ENCODE measurements around the gene RNF225.
A peak's percentile ranks its signal among the peaks of the same experiment; 100 is the strongest.

RNF225 gene

GRCh38 chr19:58366585-58367430, 28.6 kb upstream of the RNF225 start:
- H3K9me3 ChIP-seq (ENCODE audit: low read length), result no peaks in the 10 kb centered on the region
- H3K4me3 ChIP-seq (ENCODE audit: low read depth, low read length, poor library complexity, severe bottlenecking), result no peak overlapping the region
- H3K27me3 ChIP-seq (ENCODE audit: insufficient read depth, low read length), result no peaks in the 10 kb centered on the region
- H3K79me2 ChIP-seq (ENCODE audit: insufficient read depth, low read length), result no peaks in the 10 kb centered on the region
- peaks cover 6% of the 10 kb centered on the region for H3K4me1 ChIP-seq (ENCODE audit: insufficient read depth, low read length, severe bottlenecking)
- no peaks in the 10 kb centered on the region for H3K9me2 ChIP-seq (ENCODE audit: low read depth, low read length)
- H4K20me1 ChIP-seq (ENCODE audit: insufficient read depth, low read length), result no peaks in the 10 kb centered on the region
- no peak overlapping the region for H3K9ac ChIP-seq (ENCODE audit: low read length)
- TF ChIP-seq CTCF (IDR thresholded peaks at IDR 0.05; ENCODE audit: low read length) (peak; percentile 19; the same call in 1 of the 2 replicates), EZH2 (IDR thresholded peaks at IDR 0.05; ENCODE audit: borderline replicate concordance, low read length) (no peak)
- H3K27ac ChIP-seq (ENCODE audit: low read depth, low read length, poor library complexity, severe bottlenecking), result no peak overlapping the region
- no peak overlapping the region for H3K4me2 ChIP-seq (ENCODE audit: low read length)
- no peaks in the 10 kb centered on the region for H3K36me3 ChIP-seq (ENCODE audit: insufficient read depth, low read length)
- H2AFZ ChIP-seq (ENCODE audit: low read length), result no peak overlapping the region
- no peaks in the 10 kb centered on the region for H3F3A ChIP-seq (ENCODE audit: insufficient read depth, low read length)

GRCh38 chr19:58367698-58368454, 27.6 kb upstream of the RNF225 start:
- Histone ChIP-seq H3K9me3 (ENCODE audit: low read length) (no peaks in the 10 kb centered on the region), H3K4me1 (ENCODE audit: insufficient read depth, low read length, severe bottlenecking) (peaks cover 3% of the 10 kb centered on the region), H3K36me3 (ENCODE audit: insufficient read depth, low read length) (no peaks in the 10 kb centered on the region), H4K20me1 (ENCODE audit: insufficient read depth, low read length) (no peaks in the 10 kb centered on the region), H2AFZ (ENCODE audit: low read length) (no peak overlapping the region), H3K79me2 (ENCODE audit: insufficient read depth, low read length) (no peaks in the 10 kb centered on the region), H3K4me2 (ENCODE audit: low read length) (no peak overlapping the region), H3K9ac (ENCODE audit: low read length) (no peak overlapping the region), H3K27me3 (ENCODE audit: insufficient read depth, low read length) (no peaks in the 10 kb centered on the region), H3K27ac (ENCODE audit: low read depth, low read length, poor library complexity, severe bottlenecking) (no peak overlapping the region), H3K9me2 (ENCODE audit: low read depth, low read length) (no peaks in the 10 kb centered on the region), H3F3A (ENCODE audit: insufficient read depth, low read length) (no peaks in the 10 kb centered on the region), H3K4me3 (ENCODE audit: low read depth, low read length, poor library complexity, severe bottlenecking) (no peak overlapping the region)
- TF ChIP-seq EZH2 (IDR thresholded peaks at IDR 0.05; ENCODE audit: borderline replicate concordance, low read length) (no peak), CTCF (IDR thresholded peaks at IDR 0.05; ENCODE audit: low read length) (no peak)

GRCh38 chr19:58368561-58369360, 26.7 kb upstream of the RNF225 start:
- TF ChIP-seq CTCF (IDR thresholded peaks at IDR 0.05; ENCODE audit: low read length) (no peak), EZH2 (IDR thresholded peaks at IDR 0.05; ENCODE audit: borderline replicate concordance, low read length) (no peak)
- H3K9ac ChIP-seq (ENCODE audit: low read length), result no peak overlapping the region
- no peaks in the 10 kb centered on the region for H3K27me3 ChIP-seq (ENCODE audit: insufficient read depth, low read length)
- no peaks in the 10 kb centered on the region for H3K9me2 ChIP-seq (ENCODE audit: low read depth, low read length)
- no peaks in the 10 kb centered on the region for H3F3A ChIP-seq (ENCODE audit: insufficient read depth, low read length)
- no peaks in the 10 kb centered on the region for H3K36me3 ChIP-seq (ENCODE audit: insufficient read depth, low read length)
- no peak overlapping the region for H2AFZ ChIP-seq (ENCODE audit: low read length)
- H3K9me3 ChIP-seq (ENCODE audit: low read length), result no peaks in the 10 kb centered on the region
- no peak overlapping the region for H3K4me3 ChIP-seq (ENCODE audit: low read depth, low read length, poor library complexity, severe bottlenecking)
- no peak overlapping the region for H3K27ac ChIP-seq (ENCODE audit: low read depth, low read length, poor library complexity, severe bottlenecking)
- no peaks in the 10 kb centered on the region for H4K20me1 ChIP-seq (ENCODE audit: insufficient read depth, low read length)
- no peaks in the 10 kb centered on the region for H3K4me1 ChIP-seq (ENCODE audit: insufficient read depth, low read length, severe bottlenecking)
- H3K4me2 ChIP-seq (ENCODE audit: low read length), result no peak overlapping the region
- H3K79me2 ChIP-seq (ENCODE audit: insufficient read depth, low read length), result no peaks in the 10 kb centered on the region
